Measurements from ENCODE around the gene CD300C.

DNA sequence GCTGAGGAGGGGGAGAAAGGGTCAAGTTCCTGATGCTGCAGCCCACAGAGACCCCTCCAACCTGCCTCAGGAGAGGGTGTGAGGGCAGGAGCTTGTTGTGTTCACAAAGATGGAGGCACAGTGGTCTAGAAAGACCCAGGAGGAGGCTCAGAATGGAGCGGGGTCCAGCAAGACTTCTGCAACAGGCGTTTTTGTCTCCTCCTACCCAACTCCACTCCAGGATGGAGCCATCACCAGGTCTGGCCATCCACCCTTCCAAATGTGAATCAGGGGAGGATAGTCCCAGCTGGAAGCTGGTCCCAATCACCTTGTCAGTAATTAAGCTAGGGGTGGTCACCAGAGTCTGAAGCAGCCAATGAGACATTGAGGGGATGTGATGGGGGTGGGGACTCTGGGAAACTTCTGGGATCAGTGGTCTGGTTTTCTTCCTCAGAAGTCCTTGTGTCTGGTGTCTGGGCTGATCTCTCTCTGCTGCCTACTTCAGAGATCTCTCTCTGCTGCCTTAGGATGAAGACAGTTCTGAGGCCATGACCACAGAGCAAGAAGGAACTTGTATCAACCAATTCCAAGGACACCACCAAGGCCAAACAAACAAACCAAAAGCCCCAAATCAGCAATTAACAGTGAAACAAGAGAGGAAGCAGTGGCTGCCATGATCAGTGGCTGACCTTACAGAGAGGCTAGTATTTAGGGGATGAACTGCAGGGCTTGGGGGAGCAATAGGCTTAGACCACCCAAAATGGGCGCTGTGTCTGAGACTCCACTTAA lies 29.2 kb downstream of the CD300C start:
- TF ChIP-seq, protein P1, sequence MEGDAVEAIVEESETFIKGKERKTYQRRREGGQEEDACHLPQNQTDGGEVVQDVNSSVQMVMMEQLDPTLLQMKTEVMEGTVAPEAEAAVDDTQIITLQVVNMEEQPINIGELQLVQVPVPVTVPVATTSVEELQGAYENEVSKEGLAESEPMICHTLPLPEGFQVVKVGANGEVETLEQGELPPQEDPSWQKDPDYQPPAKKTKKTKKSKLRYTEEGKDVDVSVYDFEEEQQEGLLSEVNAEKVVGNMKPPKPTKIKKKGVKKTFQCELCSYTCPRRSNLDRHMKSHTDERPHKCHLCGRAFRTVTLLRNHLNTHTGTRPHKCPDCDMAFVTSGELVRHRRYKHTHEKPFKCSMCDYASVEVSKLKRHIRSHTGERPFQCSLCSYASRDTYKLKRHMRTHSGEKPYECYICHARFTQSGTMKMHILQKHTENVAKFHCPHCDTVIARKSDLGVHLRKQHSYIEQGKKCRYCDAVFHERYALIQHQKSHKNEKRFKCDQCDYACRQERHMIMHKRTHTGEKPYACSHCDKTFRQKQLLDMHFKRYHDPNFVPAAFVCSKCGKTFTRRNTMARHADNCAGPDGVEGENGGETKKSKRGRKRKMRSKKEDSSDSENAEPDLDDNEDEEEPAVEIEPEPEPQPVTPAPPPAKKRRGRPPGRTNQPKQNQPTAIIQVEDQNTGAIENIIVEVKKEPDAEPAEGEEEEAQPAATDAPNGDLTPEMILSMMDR (IDR thresholded peaks at IDR 0.05), result no peak
- TF ChIP-seq POLR2A (IDR thresholded peaks at IDR 0.05), result no peak

Data from esophagus squamous epithelium (tissue), 4 donors.